Measurements from ENCODE around the gene NTRK2.

The NTRK2 gene

DNA sequence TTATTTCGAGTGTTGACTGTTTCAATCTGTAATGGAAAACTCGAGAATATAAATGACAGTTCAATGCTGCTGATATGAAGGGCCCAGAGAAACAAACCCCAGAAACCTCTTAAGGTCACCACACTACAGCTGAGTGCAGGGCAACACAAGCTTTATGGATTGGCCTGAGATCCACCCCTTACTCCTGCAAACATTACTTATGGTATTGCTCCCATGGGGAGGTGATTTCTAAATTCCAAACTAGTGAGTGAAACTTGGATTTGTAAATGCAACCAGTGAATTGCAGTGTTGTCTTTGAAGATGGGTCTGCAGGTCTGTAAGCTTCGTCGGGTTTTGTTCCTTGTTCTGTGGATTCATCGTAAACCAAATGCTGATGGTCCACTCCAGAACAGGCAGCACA lies 85.4 kb downstream of the NTRK2 start:
- H3K9me3 ChIP-seq (ENCODE audit: control insufficient read depth in 2 of 2, low read length in 2 of 2), result no peaks in the 10 kb centered on the region
- no peak overlapping the region for H3K27ac ChIP-seq (ENCODE audit: low read length)
- no peaks in the 10 kb centered on the region for H3K36me3 ChIP-seq (ENCODE audit: control insufficient read depth in 2 of 2, insufficient read depth in 2 of 2, low read length in 2 of 2)
- no peaks in the 10 kb centered on the region for H3K27me3 ChIP-seq (ENCODE audit: control insufficient read depth in 1 of 2, insufficient read depth in 2 of 2, low read length in 2 of 2)
- no peak overlapping the region for H3K4me3 ChIP-seq (ENCODE audit: low read length in 2 of 2)
- peaks cover 10% of the 10 kb centered on the region for H3K4me1 ChIP-seq (ENCODE audit: control insufficient read depth, insufficient read depth, low read length)
- H3K9ac ChIP-seq (ENCODE audit: low read length in 2 of 2), result no peak overlapping the region

DNA sequence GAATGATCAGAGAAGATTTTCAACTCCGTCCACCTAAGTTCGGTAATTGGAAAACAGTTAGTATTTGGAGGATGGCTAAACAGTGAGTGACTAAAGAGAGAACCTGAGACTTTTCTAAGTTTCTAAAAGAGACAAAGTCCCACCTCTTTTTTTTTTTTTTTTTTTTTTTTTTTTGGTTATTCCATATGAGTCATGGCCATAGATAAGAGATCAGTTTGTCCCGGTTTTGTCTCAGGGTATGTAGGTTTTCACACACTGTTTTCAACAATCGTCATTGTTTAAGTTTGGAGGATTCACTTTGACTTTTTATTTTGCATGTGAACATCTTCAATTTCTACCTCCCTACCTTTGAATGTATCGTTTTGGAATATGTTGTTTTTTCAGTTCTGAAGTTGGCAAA lies 85.9 kb downstream of the NTRK2 start:
- no peaks in the 10 kb centered on the region for H3K36me3 ChIP-seq (ENCODE audit: control insufficient read depth in 2 of 2, insufficient read depth in 2 of 2, low read length in 2 of 2)
- peaks cover 10% of the 10 kb centered on the region for H3K4me1 ChIP-seq (ENCODE audit: control insufficient read depth, insufficient read depth, low read length)
- H3K4me3 ChIP-seq (ENCODE audit: low read length in 2 of 2), result no peak overlapping the region
- H3K27ac ChIP-seq (ENCODE audit: low read length), result no peak overlapping the region
- H3K9me3 ChIP-seq (ENCODE audit: control insufficient read depth in 2 of 2, low read length in 2 of 2), result no peaks in the 10 kb centered on the region
- no peak overlapping the region for H3K9ac ChIP-seq (ENCODE audit: low read length in 2 of 2)
- no peaks in the 10 kb centered on the region for H3K27me3 ChIP-seq (ENCODE audit: control insufficient read depth in 1 of 2, insufficient read depth in 2 of 2, low read length in 2 of 2)

DNA sequence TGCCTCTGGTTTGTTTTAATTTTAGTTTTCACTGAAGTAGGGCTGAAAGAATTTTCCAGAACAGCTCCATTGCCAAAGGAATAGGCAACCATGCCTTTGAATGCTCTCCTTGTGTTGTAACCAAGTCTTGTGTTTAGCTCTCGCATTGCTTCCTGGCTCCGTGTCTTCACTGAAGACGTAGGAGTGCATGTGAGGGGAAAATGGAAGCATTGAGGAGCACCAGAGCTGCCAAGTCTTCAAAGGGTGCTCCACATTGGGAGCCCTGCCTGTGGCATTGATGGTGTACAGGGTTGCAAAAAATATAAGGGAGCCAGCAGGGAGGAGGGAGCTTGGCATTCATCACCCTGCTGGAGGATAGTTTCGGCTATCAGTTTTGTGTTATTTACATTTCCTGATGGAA lies 86.6 kb downstream of the NTRK2 start:
- Histone ChIP-seq H3K27me3 (ENCODE audit: control insufficient read depth in 1 of 2, insufficient read depth in 2 of 2, low read length in 2 of 2) (no peaks in the 10 kb centered on the region), H3K4me1 (ENCODE audit: control insufficient read depth, insufficient read depth, low read length) (peaks cover 10% of the 10 kb centered on the region), H3K4me3 (ENCODE audit: low read length in 2 of 2) (no peak overlapping the region), H3K27ac (ENCODE audit: low read length) (peak overlapping the region; percentile 19), H3K36me3 (ENCODE audit: control insufficient read depth in 2 of 2, insufficient read depth in 2 of 2, low read length in 2 of 2) (no peaks in the 10 kb centered on the region), H3K9ac (ENCODE audit: low read length in 2 of 2) (no peak overlapping the region), H3K9me3 (ENCODE audit: control insufficient read depth in 2 of 2, low read length in 2 of 2) (no peaks in the 10 kb centered on the region)

DNA sequence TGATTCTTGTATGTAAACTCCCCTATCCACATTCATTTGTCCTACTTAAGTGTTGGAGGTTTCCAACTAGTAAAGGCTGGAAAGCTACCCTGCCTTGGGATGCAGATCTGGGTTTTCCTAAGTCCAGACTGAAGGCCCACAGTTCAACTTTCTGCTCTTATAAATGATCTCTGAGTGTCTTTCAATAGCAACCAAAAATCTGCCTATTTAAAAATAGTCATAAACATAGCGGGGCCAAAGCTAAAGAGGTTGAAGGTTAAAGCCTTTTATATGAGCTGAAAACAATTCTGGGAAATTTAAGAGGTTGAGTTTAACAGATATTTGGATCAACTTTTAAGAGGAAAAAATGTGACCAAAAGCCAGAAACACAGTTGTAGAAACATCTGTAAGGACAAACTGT lies 87.2 kb downstream of the NTRK2 start:
- H3K4me3 ChIP-seq (ENCODE audit: low read length in 2 of 2), result no peak overlapping the region
- H3K27me3 ChIP-seq (ENCODE audit: control insufficient read depth in 1 of 2, insufficient read depth in 2 of 2, low read length in 2 of 2), result no peaks in the 10 kb centered on the region
- H3K4me1 ChIP-seq (ENCODE audit: control insufficient read depth, insufficient read depth, low read length), result peaks cover 10% of the 10 kb centered on the region
- H3K27ac ChIP-seq (ENCODE audit: low read length), result no peak overlapping the region
- no peaks in the 10 kb centered on the region for H3K36me3 ChIP-seq (ENCODE audit: control insufficient read depth in 2 of 2, insufficient read depth in 2 of 2, low read length in 2 of 2)
- H3K9me3 ChIP-seq (ENCODE audit: control insufficient read depth in 2 of 2, low read length in 2 of 2), result no peaks in the 10 kb centered on the region
- H3K9ac ChIP-seq (ENCODE audit: low read length in 2 of 2), result no peak overlapping the region

DNA sequence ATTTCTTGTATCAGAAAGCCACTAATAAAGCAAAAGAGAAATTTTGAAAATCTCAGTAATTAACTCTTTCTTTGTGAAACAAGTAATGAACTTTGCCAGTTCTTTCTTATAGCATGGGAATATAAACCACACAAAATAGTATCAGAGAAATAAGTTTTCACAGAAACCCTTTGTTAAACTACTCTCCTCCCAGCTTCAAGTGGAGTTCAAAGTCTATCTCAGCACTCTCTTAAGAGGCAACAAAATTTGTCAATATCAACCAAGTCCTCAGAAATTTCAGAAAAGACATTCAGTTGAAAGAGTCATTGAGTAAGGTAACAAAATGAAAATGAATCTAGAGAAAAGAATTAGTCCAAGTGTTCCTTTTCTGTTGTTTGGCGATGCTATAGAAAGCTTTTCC lies 89.3 kb downstream of the NTRK2 start:
- Histone ChIP-seq H3K27me3 (ENCODE audit: control insufficient read depth in 1 of 2, insufficient read depth in 2 of 2, low read length in 2 of 2) (no peaks in the 10 kb centered on the region), H3K27ac (ENCODE audit: low read length) (no peak overlapping the region), H3K4me1 (ENCODE audit: control insufficient read depth, insufficient read depth, low read length) (peaks cover 10% of the 10 kb centered on the region), H3K9ac (ENCODE audit: low read length in 2 of 2) (no peak overlapping the region), H3K36me3 (ENCODE audit: control insufficient read depth in 2 of 2, insufficient read depth in 2 of 2, low read length in 2 of 2) (no peaks in the 10 kb centered on the region), H3K9me3 (ENCODE audit: control insufficient read depth in 2 of 2, low read length in 2 of 2) (no peaks in the 10 kb centered on the region), H3K4me3 (ENCODE audit: low read length in 2 of 2) (no peak overlapping the region)

DNA sequence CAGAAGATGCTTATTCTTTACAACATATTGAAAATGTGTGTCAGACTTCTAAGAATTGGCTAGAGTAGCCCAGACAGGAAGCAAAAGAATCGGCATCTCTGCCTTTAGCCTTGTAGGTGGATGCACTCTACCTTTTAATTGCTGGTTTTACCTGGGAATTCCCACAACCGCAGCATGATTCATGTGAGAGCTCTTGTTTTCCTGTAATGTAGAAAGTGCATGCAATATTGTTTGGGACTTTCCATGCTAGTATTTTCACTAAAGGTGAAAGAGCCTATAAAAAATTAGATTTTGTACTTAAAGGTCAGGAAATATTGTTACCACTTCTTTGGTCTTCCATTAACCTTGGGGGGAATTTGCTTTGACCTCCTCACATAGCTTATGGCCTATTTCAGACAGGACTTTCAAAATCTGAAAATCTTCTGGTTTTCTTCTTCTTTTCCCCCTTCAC lies 89.8 kb downstream of the NTRK2 start:
- H3K9me3 ChIP-seq (ENCODE audit: control insufficient read depth in 2 of 2, low read length in 2 of 2), result no peaks in the 10 kb centered on the region
- H3K27me3 ChIP-seq (ENCODE audit: control insufficient read depth in 1 of 2, insufficient read depth in 2 of 2, low read length in 2 of 2), result no peaks in the 10 kb centered on the region
- no peaks in the 10 kb centered on the region for H3K36me3 ChIP-seq (ENCODE audit: control insufficient read depth in 2 of 2, insufficient read depth in 2 of 2, low read length in 2 of 2)
- no peak overlapping the region for H3K27ac ChIP-seq (ENCODE audit: low read length)
- peaks cover 10% of the 10 kb centered on the region for H3K4me1 ChIP-seq (ENCODE audit: control insufficient read depth, insufficient read depth, low read length)
- H3K9ac ChIP-seq (ENCODE audit: low read length in 2 of 2), result no peak overlapping the region
- no peak overlapping the region for H3K4me3 ChIP-seq (ENCODE audit: low read length in 2 of 2)

DNA sequence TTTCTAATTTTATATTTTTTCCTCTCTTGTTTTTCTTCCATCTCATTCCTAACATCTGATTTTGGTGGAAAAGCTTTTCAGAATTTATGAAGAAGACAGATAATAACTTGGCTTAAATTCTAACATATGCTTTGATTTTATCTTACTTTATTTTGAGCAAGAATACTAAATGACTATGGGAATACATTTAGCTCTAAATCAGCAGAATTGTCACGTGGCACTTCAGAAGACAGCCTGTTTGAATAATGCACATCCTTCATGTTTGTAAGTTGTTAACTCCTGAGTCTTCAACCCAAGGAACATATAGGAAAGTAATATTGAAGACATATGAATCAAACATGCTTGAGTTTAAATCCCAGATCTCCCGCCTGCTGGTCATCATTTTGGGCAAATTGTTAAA lies 90.3 kb downstream of the NTRK2 start:
- Histone ChIP-seq H3K27ac (ENCODE audit: low read length) (no peak overlapping the region), H3K9ac (ENCODE audit: low read length in 2 of 2) (no peak overlapping the region), H3K4me3 (ENCODE audit: low read length in 2 of 2) (no peak overlapping the region), H3K27me3 (ENCODE audit: control insufficient read depth in 1 of 2, insufficient read depth in 2 of 2, low read length in 2 of 2) (no peaks in the 10 kb centered on the region), H3K9me3 (ENCODE audit: control insufficient read depth in 2 of 2, low read length in 2 of 2) (no peaks in the 10 kb centered on the region), H3K36me3 (ENCODE audit: control insufficient read depth in 2 of 2, insufficient read depth in 2 of 2, low read length in 2 of 2) (no peaks in the 10 kb centered on the region), H3K4me1 (ENCODE audit: control insufficient read depth, insufficient read depth, low read length) (peaks cover 7% of the 10 kb centered on the region)

DNA sequence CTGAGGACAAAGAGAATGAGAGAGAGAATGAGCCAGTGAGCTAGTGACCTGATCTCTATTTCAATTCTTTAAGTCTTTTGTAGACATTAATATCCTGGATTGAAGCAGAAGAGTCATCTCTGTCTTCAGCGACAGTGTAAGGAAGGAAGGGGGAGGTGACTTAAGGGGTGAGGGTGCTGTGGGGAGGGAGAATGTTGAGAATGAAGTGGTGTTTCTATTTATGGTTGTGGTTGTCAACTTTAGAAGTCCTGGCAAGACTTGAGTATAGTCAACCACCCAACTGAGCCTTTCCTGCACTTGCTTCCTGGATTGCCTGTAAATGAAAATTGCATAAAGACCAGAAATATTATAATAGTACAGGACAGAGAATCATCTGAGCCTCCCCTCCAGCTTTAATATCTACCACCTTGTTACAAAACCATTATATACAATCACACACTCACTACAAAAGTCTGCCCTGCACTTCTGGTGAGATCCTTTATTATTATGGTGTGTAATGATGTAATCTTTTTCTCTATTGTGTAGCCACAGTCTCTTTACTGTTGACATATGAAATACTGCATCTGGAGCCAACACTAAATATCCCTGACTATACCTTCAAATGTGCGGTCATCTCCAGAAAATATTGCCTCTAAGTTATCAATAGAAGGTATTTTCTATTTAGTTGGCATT lies 91.7 kb downstream of the NTRK2 start:
- peaks cover 2% of the 10 kb centered on the region for H3K4me1 ChIP-seq (ENCODE audit: control insufficient read depth, insufficient read depth, low read length)
- no peaks in the 10 kb centered on the region for H3K36me3 ChIP-seq (ENCODE audit: control insufficient read depth in 2 of 2, insufficient read depth in 2 of 2, low read length in 2 of 2)
- H3K27me3 ChIP-seq (ENCODE audit: control insufficient read depth in 1 of 2, insufficient read depth in 2 of 2, low read length in 2 of 2), result no peaks in the 10 kb centered on the region
- no peaks in the 10 kb centered on the region for H3K9me3 ChIP-seq (ENCODE audit: control insufficient read depth in 2 of 2, low read length in 2 of 2)
- H3K9ac ChIP-seq (ENCODE audit: low read length in 2 of 2), result no peak overlapping the region
- no peak overlapping the region for H3K4me3 ChIP-seq (ENCODE audit: low read length in 2 of 2)
- no peak overlapping the region for H3K27ac ChIP-seq (ENCODE audit: low read length)

DNA sequence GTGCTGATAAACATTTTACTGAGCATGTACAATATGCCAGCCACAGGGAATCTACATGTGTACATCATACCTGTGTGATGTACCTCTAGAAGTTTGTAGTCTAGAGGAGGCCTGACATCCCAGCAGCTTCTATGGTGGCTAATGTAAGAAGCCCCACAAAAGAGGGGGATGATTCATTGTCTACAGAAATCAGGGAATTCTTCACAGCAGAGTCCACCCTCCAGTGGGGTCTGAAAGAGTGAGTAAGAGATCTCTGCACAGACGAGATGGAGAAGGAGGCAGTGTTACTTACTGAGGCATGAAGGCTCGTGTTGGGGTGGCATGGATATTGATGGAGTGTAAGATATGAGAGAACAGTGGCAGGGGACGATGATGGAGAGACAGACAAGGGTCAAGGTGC lies 103.0 kb downstream of the NTRK2 start:
- H3K9me3 ChIP-seq (ENCODE audit: control insufficient read depth in 2 of 2, low read length in 2 of 2), result no peaks in the 10 kb centered on the region
- H3K4me3 ChIP-seq (ENCODE audit: low read length in 2 of 2), result no peak overlapping the region
- H3K36me3 ChIP-seq (ENCODE audit: control insufficient read depth in 2 of 2, insufficient read depth in 2 of 2, low read length in 2 of 2), result no peaks in the 10 kb centered on the region
- no peak overlapping the region for H3K9ac ChIP-seq (ENCODE audit: low read length in 2 of 2)
- no peak overlapping the region for H3K27ac ChIP-seq (ENCODE audit: low read length)
- H3K4me1 ChIP-seq (ENCODE audit: control insufficient read depth, insufficient read depth, low read length), result no peaks in the 10 kb centered on the region
- H3K27me3 ChIP-seq (ENCODE audit: control insufficient read depth in 1 of 2, insufficient read depth in 2 of 2, low read length in 2 of 2), result no peaks in the 10 kb centered on the region

DNA sequence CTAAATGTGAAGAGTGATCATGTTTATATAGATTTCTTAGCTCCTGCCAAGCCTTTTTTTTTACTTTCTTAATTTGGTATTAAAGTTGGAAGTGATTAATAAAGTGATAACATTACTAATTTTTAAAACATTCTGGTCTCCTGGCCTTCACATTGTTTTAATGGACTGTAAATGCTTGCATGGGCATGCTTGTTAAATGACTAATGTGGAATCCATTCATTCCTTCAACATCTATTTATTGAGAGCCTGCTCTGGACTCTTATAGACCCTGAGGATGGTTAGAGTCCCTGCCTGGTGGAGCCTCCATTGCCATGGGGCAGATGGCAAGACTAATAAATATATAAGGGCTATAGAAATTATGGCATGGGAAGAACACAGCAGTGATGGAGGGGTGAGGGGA lies 103.5 kb downstream of the NTRK2 start:
- no peaks in the 10 kb centered on the region for H3K4me1 ChIP-seq (ENCODE audit: control insufficient read depth, insufficient read depth, low read length)
- H3K4me3 ChIP-seq (ENCODE audit: low read length in 2 of 2), result no peak overlapping the region
- H3K27me3 ChIP-seq (ENCODE audit: control insufficient read depth in 1 of 2, insufficient read depth in 2 of 2, low read length in 2 of 2), result no peaks in the 10 kb centered on the region
- no peak overlapping the region for H3K9ac ChIP-seq (ENCODE audit: low read length in 2 of 2)
- no peak overlapping the region for H3K27ac ChIP-seq (ENCODE audit: low read length)
- H3K36me3 ChIP-seq (ENCODE audit: control insufficient read depth in 2 of 2, insufficient read depth in 2 of 2, low read length in 2 of 2), result no peaks in the 10 kb centered on the region
- H3K9me3 ChIP-seq (ENCODE audit: control insufficient read depth in 2 of 2, low read length in 2 of 2), result no peaks in the 10 kb centered on the region

DNA sequence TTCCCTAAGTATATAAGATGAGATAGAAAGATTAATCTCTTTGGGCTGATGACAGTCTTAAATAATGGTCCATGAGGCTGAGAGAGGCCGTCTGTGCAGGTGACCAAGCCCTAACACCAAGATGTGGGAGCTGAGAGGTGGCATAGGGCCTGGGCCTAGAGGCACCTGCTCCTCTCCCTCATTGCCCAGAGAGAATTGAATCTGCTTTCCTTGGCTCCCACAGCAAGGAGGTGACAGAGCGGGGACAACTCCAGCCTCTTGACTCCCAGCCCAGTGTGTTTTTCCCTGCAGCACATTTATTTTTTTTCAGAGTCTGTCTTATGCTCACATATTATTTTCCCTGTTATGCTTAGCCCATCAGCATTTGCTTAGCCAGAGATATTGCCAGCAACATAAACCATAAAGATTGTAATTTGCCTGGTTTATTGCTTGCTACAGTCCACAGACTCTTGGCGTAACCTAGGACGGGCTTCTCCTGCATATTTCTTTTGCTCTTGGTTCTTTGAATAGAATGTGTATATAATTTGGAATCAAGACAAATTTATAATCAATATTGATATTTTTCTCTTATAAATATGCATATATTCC lies 105.6 kb downstream of the NTRK2 start:
- Histone ChIP-seq H3K9me3 (ENCODE audit: control insufficient read depth in 2 of 2, low read length in 2 of 2) (no peaks in the 10 kb centered on the region), H3K36me3 (ENCODE audit: control insufficient read depth in 2 of 2, insufficient read depth in 2 of 2, low read length in 2 of 2) (no peaks in the 10 kb centered on the region), H3K4me3 (ENCODE audit: low read length in 2 of 2) (no peak overlapping the region), H3K4me1 (ENCODE audit: control insufficient read depth, insufficient read depth, low read length) (no peaks in the 10 kb centered on the region), H3K27me3 (ENCODE audit: control insufficient read depth in 1 of 2, insufficient read depth in 2 of 2, low read length in 2 of 2) (no peaks in the 10 kb centered on the region), H3K9ac (ENCODE audit: low read length in 2 of 2) (no peak overlapping the region), H3K27ac (ENCODE audit: low read length) (no peak overlapping the region)
